Measurements from ENCODE around the gene RITA1. TPM values are rescaled to one million over a fixed set of nuclear protein-coding genes. Genes with fewer than 3 reads are reported as not detected.

RITA1 gene
- total RNA-seq, 1 donor from 2014 or later = 48.4 TPM

- H3K27ac ChIP-seq = peak overlapping the region; percentile 86 to 94
- DNase-seq (ENCODE audit: low spot score in 2 of 2) = peak in 1 of 2 donors; percentile 62
- TF ChIP-seq CTCF (IDR thresholded peaks at IDR 0.05) = no peak
Measured at GRCh38 chr12:113236539-113237399, 51.2 kb downstream of the RITA1 start.

DNA sequence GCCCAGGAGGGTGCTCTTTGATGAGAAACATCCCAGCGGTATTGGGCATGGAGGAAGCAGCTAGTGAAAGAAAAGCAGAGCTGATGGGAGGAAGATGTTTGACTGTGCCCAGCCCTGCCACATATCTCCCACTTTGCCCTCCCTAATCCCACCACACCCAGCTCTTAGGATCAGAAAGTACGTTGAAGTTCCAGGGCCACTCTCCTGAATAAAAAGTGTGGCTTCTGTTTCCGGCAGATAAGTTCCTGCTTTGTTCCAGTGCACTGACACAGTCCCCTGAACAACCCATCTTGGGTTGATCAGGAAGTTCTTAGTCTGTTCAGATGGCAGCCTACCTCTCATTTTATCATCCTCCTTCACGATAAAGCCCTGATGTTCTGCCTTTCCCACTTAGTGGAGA lies 52.2 kb downstream of the RITA1 start:
- TF ChIP-seq CTCF (IDR thresholded peaks at IDR 0.05) = no peak
- Histone ChIP-seq H3K36me3 (peaks cover 0 to 4% of the 10 kb centered on the region in 2 donors), H3K4me3 (no peak overlapping the region), H3K27me3 (no peaks in the 10 kb centered on the region), H3K27ac (peak overlapping the region; percentile 86 to 94), H3K9me3 (no peaks in the 10 kb centered on the region), H3K4me1 (peaks cover 31 to 79% of the 10 kb centered on the region in 2 donors)
- DNase-seq (ENCODE audit: low spot score in 2 of 2) = peak in 1 of 2 donors; percentile 52
- intact Hi-C loops (cut with DNase I) = loop anchor here (2.0 kb wide), 1 partner anchor 15 kb away; no protein-coding TSS in a partner anchor

More at GRCh38 chr12:113236539-113237399, 51.2 kb downstream of the RITA1 start:
- no peaks in the 10 kb centered on the region for H3K9me3 ChIP-seq
- no peaks in the 10 kb centered on the region for H3K27me3 ChIP-seq
- intact Hi-C loops (cut with DNase I) = no loop called here
- H3K4me1 ChIP-seq = peaks cover 39 to 80% of the 10 kb centered on the region in 2 donors
- peaks cover 0 to 6% of the 10 kb centered on the region in 2 donors for H3K36me3 ChIP-seq
- H3K4me3 ChIP-seq = no peak overlapping the region

DNA sequence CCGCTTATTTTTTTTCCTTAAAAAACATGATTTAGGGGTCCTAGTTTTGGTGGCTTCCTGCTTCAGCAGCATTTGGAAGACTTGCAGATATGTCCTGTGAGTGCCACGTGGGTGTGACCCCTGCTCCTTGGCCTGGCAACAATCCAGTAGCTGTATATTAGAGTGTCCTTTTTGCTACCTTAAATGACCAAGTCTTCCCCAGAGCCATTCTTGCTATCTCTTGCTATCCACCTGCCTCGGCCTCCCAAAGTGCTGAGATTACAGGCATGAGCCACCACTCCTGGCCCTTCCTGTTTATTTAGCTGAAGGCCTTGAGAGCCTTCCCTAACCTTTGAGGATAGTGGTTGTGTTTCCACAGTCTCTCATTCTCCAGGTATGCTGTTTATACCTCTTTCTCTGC lies 52.8 kb downstream of the RITA1 start:
- Histone ChIP-seq H3K9me3 (no peaks in the 10 kb centered on the region), H3K4me3 (no peak overlapping the region), H3K27me3 (no peaks in the 10 kb centered on the region), H3K36me3 (peaks cover 0 to 7% of the 10 kb centered on the region in 2 donors), H3K27ac (peak overlapping the region; percentile 86 to 94), H3K4me1 (peaks cover 31 to 79% of the 10 kb centered on the region in 2 donors)
- no peak for DNase-seq (ENCODE audit: low spot score in 2 of 2)
- no peak for TF ChIP-seq CTCF (IDR thresholded peaks at IDR 0.05)
- intact Hi-C loops (cut with DNase I) = loop anchor here (2.0 kb wide), 1 partner anchor 16 kb away; no protein-coding TSS in a partner anchor

- no peak for TF ChIP-seq CTCF (IDR thresholded peaks at IDR 0.05)
- Histone ChIP-seq H3K4me1 (peaks cover 35 to 83% of the 10 kb centered on the region in 2 donors), H3K4me3 (peak overlapping the region in 1 of 2 donors; percentile 15), H3K27ac (peak overlapping the region; percentile 86 to 94), H3K36me3 (peaks cover 0 to 4% of the 10 kb centered on the region in 2 donors), H3K27me3 (no peaks in the 10 kb centered on the region), H3K9me3 (no peaks in the 10 kb centered on the region)
- peak in 1 of 2 donors; percentile 81 for DNase-seq (ENCODE audit: low spot score in 2 of 2)
- intact Hi-C loops (cut with DNase I) = loop anchor here (2.0 kb wide), 1 partner anchor 17 kb away; no protein-coding TSS in a partner anchor
Measured at GRCh38 chr12:113239288-113239771, 53.8 kb downstream of the RITA1 start.

DNA sequence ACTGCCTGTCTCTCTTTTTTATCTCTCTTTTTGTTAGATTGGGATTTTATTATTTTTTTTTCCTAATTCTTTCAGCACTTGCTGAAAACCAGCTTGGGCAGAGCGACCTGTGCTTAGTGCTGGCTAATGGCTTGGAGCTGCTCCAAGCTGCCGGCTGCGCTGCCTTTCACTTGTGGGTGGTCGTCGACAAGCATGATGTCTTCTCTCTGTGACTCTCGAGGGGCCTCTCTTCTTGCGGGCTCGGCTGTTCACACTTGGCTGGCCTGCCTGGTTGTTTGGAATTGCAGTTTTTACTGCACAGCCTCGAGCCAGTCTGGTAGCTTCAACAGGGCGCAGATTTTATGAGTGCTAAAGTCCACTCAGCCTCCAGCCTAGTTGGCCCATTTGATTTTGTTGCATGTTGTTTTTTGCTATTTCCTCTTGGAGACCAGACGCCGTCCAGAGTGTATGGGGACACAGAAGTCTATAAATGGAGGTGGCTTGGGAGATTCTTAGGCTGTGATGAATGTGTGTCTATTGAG lies 54.4 kb downstream of the RITA1 start:
- intact Hi-C loops (cut with DNase I) = loop anchor here (2.0 kb wide), 1 partner anchor 17 kb away; no protein-coding TSS in a partner anchor
- Histone ChIP-seq H3K9me3 (no peaks in the 10 kb centered on the region), H3K36me3 (peaks cover 0 to 4% of the 10 kb centered on the region in 2 donors), H3K27me3 (no peaks in the 10 kb centered on the region), H3K27ac (peak overlapping the region; percentile 86 to 94), H3K4me3 (peak overlapping the region in 1 of 2 donors; percentile 15), H3K4me1 (peaks cover 40 to 83% of the 10 kb centered on the region in 2 donors)
- no peak for TF ChIP-seq CTCF (IDR thresholded peaks at IDR 0.05)
- DNase-seq (ENCODE audit: low spot score in 2 of 2) = no peak

Measured in ascending aorta (tissue), 2 donors.